ENCODE data around the gene UQCR10. TPM values are rescaled to one million over a fixed set of nuclear protein-coding genes. Genes with fewer than 3 reads are reported as not detected.

UQCR10 gene
- total and polyA plus RNA-seq, 2 of the 4 experiments (the other 2 are of a cell fraction) = 103 to 260 TPM

DNA sequence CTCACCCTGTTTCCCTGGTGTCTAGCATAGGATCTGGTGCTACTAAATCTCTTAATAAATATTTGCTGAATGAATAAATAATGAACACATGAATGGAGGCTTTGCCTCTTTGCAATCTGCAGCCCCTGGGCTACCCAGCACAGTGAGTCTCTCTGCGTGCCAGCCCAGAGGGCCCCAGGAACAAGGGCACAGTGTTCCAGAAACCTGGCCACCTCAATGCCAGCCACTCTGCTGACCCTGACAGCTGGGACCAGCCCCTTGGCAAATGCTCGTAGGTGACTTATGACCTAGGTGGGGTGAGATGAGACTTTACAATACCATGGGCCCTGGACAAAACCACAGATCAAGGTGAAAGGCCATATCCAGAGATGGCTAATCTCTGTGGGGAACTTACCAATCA, 31.6 kb downstream of the UQCR10 start:
- Histone ChIP-seq H3K4me2 (ENCODE audit: low read depth, low read length) (0 out of 2 replicates have a peak overlapping the region, but pooled peaks have one; percentile 8), H4K91ac (ENCODE audit: insufficient read depth, low read depth, low read length) (peak overlapping the region; percentile 96), H3K36me3 (ENCODE audit: control insufficient read depth, insufficient read depth, low read length) (peaks cover 38% of the 10 kb centered on the region), H2AK5ac (ENCODE audit: low read depth, low read length) (peak overlapping the region; percentile 87), H4K8ac (ENCODE audit: low read depth in 2 of 2, low read length in 2 of 2) (peak overlapping the region; percentile 63 to 89), H3K9me1 (ENCODE audit: insufficient read depth, low read length) (peaks cover 20% of the 10 kb centered on the region), H3K9ac (ENCODE audit: low read depth, low read length) (peak overlapping the region; percentile 22), H3K18ac (ENCODE audit: low read depth, low read length) (peak overlapping the region; percentile 89), H4K5ac (ENCODE audit: low read depth, low read length) (peak overlapping the region; percentile 83), H3K4me1 (ENCODE audit: control insufficient read depth, insufficient read depth, low read length) (peaks cover 12% of the 10 kb centered on the region), H3K27me3 (ENCODE audit: control insufficient read depth, insufficient read depth, low read length) (no peaks in the 10 kb centered on the region), H3K79me1 (ENCODE audit: low read depth in 1 of 2, low read length in 2 of 2) (peaks cover 11 to 23% of the 10 kb centered on the region in 2 experiments; a peak in 3 of 4 replicates), H2BK120ac (ENCODE audit: low read depth, low read length) (peak overlapping the region; percentile 97), H3K4me3 (ENCODE audit: insufficient read depth, low read depth, low read length) (no peak overlapping the region), H2BK15ac (ENCODE audit: low read depth, low read length) (peak overlapping the region; percentile 85; the same call in 2 of the 3 replicates), H2BK20ac (ENCODE audit: low read depth, low read length) (peak overlapping the region; percentile 97), H3K27ac (ENCODE audit: insufficient read depth, low read length) (peak overlapping the region; percentile 86), H3K23ac (ENCODE audit: low read depth, low read length) (peak overlapping the region; percentile 19), H2AFZ (replicated peaks; ENCODE audit: low read length, poor library complexity) (peak overlapping the region; percentile 64), H3K14ac (replicated peaks; ENCODE audit: low read depth, low read length) (peak overlapping the region; percentile 84), H3K56ac (ENCODE audit: extremely low read depth, insufficient read depth, low read length) (peak overlapping the region; percentile 34), H3K9me3 (ENCODE audit: control insufficient read depth, insufficient read depth, low read length) (no peaks in the 10 kb centered on the region), H3K4ac (ENCODE audit: low read depth, low read length) (peak overlapping the region; percentile 97), H2BK5ac (ENCODE audit: low read depth, low read length, poor library complexity, severe bottlenecking) (peak overlapping the region; percentile 92), H4K20me1 (ENCODE audit: insufficient read depth, low read length) (no peaks in the 10 kb centered on the region), H2AK9ac (replicated peaks; ENCODE audit: low read depth, low read length, poor library complexity) (peak overlapping the region; percentile 88)
- no CpG with 5 or more reads among the region's 2 CpGs for WGBS, 2 experiments (ENCODE audit: extremely low coverage in 2 of 2, insufficient read length in 1 of 2)
- intact Hi-C loops (cut with micrococcal nuclease) (no loop called here), dilution Hi-C loops (cut with HindIII; ENCODE audit: low sequenced_read_pairs, unreplicated experiment) (no loop called here), in situ Hi-C loops (cut with MboI; ENCODE audit: low sequenced_read_pairs) (no loop called here)
- ChIA-PET CTCF (interaction anchor here (1.3 kb wide), 1 partner anchor 207 kb away, joined by 5 read pairs; no protein-coding TSS in a partner anchor), POLR2A (ENCODE audit: unreplicated experiment) (no interaction called here)
- ATAC-seq (ENCODE audit: low read depth) (no peak), DNase-seq (no peak)
- TF ChIP-seq CHD1 (IDR thresholded peaks at IDR 0.05; ENCODE audit: low read depth, low read length) (no peak), CEBPB (IDR thresholded peaks at IDR 0.05; ENCODE audit: low read depth, low read length) (no peak), FOS (IDR thresholded peaks at IDR 0.05; ENCODE audit: low read depth, low read length) (no peak), MAFK (IDR thresholded peaks at IDR 0.05; ENCODE audit: low read depth, low read length) (no peak), SMC3 (IDR thresholded peaks at IDR 0.05; ENCODE audit: low read depth, low read length) (no peak), RAD21 (IDR thresholded peaks at IDR 0.05; ENCODE audit: low read length) (no peak), MXI1 (IDR thresholded peaks at IDR 0.05; ENCODE audit: borderline replicate concordance, low read depth, low read length) (no peak), NFE2L2 (IDR thresholded peaks at IDR 0.05; ENCODE audit: low read depth, low read length) (no peak), RCOR1 (IDR thresholded peaks at IDR 0.05; ENCODE audit: insufficient replicate concordance, low read length) (no peak), MAZ (IDR thresholded peaks at IDR 0.05; ENCODE audit: borderline replicate concordance, low read depth, low read length) (no peak), RFX5 (IDR thresholded peaks at IDR 0.05; ENCODE audit: low read depth, low read length) (no peak), POLR2A (IDR thresholded peaks at IDR 0.05; ENCODE audit: low read depth, low read length) (no peak), BHLHE40 (IDR thresholded peaks at IDR 0.05; ENCODE audit: low read depth, low read length) (no peak)
- TF ChIP-seq, protein P1, sequence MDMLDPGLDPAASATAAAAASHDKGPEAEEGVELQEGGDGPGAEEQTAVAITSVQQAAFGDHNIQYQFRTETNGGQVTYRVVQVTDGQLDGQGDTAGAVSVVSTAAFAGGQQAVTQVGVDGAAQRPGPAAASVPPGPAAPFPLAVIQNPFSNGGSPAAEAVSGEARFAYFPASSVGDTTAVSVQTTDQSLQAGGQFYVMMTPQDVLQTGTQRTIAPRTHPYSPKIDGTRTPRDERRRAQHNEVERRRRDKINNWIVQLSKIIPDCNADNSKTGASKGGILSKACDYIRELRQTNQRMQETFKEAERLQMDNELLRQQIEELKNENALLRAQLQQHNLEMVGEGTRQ (IDR thresholded peaks at IDR 0.05; ENCODE audit: low read depth, low read length) = no peak
- TF ChIP-seq, protein P2, sequence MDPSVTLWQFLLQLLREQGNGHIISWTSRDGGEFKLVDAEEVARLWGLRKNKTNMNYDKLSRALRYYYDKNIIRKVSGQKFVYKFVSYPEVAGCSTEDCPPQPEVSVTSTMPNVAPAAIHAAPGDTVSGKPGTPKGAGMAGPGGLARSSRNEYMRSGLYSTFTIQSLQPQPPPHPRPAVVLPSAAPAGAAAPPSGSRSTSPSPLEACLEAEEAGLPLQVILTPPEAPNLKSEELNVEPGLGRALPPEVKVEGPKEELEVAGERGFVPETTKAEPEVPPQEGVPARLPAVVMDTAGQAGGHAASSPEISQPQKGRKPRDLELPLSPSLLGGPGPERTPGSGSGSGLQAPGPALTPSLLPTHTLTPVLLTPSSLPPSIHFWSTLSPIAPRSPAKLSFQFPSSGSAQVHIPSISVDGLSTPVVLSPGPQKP (IDR thresholded peaks at IDR 0.05; ENCODE audit: borderline replicate concordance, low read depth, low read length) = no peak
- TF ChIP-seq, protein P3, sequence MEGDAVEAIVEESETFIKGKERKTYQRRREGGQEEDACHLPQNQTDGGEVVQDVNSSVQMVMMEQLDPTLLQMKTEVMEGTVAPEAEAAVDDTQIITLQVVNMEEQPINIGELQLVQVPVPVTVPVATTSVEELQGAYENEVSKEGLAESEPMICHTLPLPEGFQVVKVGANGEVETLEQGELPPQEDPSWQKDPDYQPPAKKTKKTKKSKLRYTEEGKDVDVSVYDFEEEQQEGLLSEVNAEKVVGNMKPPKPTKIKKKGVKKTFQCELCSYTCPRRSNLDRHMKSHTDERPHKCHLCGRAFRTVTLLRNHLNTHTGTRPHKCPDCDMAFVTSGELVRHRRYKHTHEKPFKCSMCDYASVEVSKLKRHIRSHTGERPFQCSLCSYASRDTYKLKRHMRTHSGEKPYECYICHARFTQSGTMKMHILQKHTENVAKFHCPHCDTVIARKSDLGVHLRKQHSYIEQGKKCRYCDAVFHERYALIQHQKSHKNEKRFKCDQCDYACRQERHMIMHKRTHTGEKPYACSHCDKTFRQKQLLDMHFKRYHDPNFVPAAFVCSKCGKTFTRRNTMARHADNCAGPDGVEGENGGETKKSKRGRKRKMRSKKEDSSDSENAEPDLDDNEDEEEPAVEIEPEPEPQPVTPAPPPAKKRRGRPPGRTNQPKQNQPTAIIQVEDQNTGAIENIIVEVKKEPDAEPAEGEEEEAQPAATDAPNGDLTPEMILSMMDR (conservative IDR thresholded peaks at IDR 0.05; ENCODE audit: low read depth, low read length) = no peak
- BruUV-seq (replicated peaks) = no TSS peak
